K562 (cell line): ENCODE measurements around the gene HIPK2. TPM values are rescaled to one million over a fixed set of nuclear protein-coding genes. Genes with fewer than 3 reads are reported as not detected.

Experiments
- GTF2E2 ChIP-seq: fragments of 200-800 bp; sonication (Bioruptor generic); IDR thresholded peaks from 2 replicates; pipeline ENCODE4 v1.6.1; 2016; ENCODE audit warnings: missing genetic modification characterization, missing compliant biosample characterization
- polyA plus RNA-seq, 8 experiments: library from polyadenylated mRNA; depleted of rRNA in 4 of 8; stranded (reverse) in 5 of 8; unstranded in 3 of 8; fragments of >200 nt; fragmentation: Nextera tagmentation in 2 of 8; fragmentation: Illumina TruSeq in 1 of 8; extraction: Ambion mirVana in 2 of 8; extraction: Trizol in 1 of 8; gene quantifications; 2 replicates each; pipeline versions ENCODE4 v1.2.1 to v1.2.3, GENCODE V29; 2011 to 2014; ENCODE audit warnings: inconsistent platforms in 1 of 8, missing spikeins in 1 of 8
- total RNA-seq, 7 experiments: library from RNA; depleted of rRNA in 6 of 7; stranded (reverse); fragments of >200 nt in 6 of 7; fragmentation: Illumina TruSeq in 2 of 7; extraction: Trizol in 2 of 7; gene quantifications; 2 replicates each; pipeline versions ENCODE4 v1.2.1 to v1.2.3, GENCODE V29; 2011 to 2021; ENCODE audit warnings: low replicate concordance in 1 of 7
- TF ChIP-seq, protein P1 (sequence below): fragments of 250-450 bp; sonication (Bioruptor Pico); IDR thresholded peaks from 2 replicates; pipeline ENCODE4 v1.8.0; 2021; ENCODE audit warnings: moderate library complexity, mild to moderate bottlenecking, inconsistent platforms
- TF ChIP-seq, protein P2 (sequence below): fragments of 250-450 bp; sonication (Bioruptor Pico); IDR thresholded peaks from 2 replicates; pipeline ENCODE4 v1.5.0; 2020; ENCODE audit warnings: mild to moderate bottlenecking
- TF ChIP-seq, protein P3 (sequence below): fragments of 450-650 bp; IDR thresholded peaks from 2 replicates; pipeline ENCODE4 v1.6.1; 2016; ENCODE audit warnings: low read depth

The HIPK2 gene
- total and polyA plus RNA-seq, 9 of the 15 experiments (the other 6 are each of a cell fraction or from before 2014, with no cell fraction given) = 0.69 to 19.8 (median 5.1) TPM

DNA sequence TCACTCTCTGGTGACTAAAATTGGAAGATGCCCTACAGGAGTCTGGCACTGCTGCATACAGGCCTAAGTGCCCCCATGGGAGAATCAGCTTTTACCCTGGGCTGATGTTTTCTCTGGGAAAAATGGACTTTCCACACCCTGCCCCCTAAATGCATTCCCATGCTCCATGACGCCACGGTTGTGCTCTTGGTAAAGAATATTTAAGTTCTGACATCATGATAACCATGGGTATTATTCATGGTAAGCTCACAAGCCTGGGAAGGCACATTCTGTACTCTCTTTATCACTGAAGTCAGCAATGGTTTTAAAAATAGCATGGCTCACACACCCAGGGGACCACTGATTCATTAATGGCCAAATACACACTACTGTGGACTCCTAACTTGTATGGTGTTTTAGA is 43.4 kb downstream of the HIPK2 start (continued):
- TF ChIP-seq, protein P1, sequence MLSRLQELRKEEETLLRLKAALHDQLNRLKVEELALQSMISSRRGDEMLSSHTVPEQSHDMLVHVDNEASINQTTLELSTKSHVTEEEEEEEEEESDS (CRISPR knock-in tag) = no peak
- TF ChIP-seq, protein P2, sequence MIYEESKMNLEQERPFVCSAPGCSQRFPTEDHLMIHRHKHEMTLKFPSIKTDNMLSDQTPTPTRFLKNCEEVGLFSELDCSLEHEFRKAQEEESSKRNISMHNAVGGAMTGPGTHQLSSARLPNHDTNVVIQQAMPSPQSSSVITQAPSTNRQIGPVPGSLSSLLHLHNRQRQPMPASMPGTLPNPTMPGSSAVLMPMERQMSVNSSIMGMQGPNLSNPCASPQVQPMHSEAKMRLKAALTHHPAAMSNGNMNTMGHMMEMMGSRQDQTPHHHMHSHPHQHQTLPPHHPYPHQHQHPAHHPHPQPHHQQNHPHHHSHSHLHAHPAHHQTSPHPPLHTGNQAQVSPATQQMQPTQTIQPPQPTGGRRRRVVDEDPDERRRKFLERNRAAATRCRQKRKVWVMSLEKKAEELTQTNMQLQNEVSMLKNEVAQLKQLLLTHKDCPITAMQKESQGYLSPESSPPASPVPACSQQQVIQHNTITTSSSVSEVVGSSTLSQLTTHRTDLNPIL = no peak
- no peak for TF ChIP-seq GTF2E2 (tag)
- TF ChIP-seq, protein P3, sequence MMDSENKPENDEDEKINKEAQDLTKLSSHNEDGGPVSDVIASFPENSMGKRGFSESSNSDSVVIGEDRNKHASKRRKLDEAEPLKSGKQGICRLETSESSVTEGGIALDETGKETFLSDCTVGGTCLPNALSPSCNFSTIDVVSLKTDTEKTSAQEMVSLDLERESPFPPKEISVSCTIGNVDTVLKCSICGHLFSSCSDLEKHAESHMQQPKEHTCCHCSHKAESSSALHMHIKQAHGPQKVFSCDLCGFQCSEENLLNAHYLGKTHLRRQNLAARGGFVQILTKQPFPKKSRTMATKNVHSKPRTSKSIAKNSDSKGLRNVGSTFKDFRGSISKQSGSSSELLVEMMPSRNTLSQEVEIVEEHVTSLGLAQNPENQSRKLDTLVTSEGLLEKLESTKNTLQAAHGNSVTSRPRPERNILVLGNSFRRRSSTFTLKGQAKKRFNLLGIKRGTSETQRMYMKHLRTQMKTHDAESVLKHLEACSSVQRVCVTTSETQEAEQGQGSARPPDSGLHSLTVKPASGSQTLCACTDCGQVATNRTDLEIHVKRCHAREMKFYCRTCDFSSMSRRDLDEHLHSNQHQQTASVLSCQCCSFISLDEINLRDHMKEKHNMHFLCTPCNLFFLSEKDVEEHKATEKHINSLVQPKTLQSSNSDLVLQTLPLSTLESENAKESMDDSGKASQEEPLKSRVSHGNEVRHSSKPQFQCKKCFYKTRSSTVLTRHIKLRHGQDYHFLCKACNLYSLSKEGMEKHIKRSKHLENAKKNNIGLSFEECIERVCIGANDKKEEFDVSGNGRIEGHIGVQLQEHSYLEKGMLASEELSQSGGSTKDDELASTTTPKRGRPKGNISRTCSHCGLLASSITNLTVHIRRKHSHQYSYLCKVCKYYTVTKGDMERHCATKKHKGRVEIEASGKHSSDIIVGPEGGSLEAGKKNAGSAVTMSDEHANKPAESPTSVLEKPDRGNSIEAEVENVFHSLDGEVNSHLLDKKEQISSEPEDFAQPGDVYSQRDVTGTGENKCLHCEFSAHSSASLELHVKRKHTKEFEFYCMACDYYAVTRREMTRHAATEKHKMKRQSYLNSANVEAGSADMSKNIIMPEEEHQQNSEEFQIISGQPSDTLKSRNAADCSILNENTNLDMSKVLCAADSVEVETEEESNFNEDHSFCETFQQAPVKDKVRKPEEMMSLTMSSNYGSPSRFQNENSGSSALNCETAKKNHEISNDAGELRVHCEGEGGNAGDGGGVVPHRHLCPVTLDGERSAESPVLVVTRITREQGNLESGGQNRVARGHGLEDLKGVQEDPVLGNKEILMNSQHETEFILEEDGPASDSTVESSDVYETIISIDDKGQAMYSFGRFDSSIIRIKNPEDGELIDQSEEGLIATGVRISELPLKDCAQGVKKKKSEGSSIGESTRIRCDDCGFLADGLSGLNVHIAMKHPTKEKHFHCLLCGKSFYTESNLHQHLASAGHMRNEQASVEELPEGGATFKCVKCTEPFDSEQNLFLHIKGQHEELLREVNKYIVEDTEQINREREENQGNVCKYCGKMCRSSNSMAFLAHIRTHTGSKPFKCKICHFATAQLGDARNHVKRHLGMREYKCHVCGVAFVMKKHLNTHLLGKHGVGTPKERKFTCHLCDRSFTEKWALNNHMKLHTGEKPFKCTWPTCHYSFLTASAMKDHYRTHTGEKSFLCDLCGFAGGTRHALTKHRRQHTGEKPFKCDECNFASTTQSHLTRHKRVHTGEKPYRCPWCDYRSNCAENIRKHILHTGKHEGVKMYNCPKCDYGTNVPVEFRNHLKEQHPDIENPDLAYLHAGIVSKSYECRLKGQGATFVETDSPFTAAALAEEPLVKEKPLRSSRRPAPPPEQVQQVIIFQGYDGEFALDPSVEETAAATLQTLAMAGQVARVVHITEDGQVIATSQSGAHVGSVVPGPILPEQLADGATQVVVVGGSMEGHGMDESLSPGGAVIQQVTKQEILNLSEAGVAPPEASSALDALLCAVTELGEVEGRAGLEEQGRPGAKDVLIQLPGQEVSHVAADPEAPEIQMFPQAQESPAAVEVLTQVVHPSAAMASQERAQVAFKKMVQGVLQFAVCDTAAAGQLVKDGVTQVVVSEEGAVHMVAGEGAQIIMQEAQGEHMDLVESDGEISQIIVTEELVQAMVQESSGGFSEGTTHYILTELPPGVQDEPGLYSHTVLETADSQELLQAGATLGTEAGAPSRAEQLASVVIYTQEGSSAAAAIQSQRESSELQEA = no peak
